Measurements from ENCODE around the gene PPP1R14C.
A peak's percentile ranks its signal among the peaks of the same experiment; 100 is the strongest.

The PPP1R14C gene

DNA sequence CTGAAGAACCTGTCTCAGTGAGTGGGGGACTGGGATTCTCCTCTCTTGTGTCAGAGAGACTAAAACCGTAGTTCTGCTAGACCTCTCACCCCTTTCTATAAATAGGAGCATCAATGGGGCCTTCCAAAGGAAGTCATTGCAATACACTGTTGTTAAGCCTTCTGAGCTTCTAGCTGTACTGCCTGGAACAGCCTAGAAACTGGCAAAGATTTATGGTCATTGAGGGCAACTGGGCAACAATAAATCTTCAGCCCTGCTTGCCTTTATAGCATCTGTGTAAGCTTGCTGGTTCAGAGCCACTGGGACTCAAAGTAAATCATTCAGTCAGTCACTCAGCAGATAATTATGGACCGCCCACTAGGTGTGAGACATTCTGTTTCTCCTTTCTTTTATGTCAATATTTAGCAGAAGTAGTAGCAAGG is 53.2 kb downstream of the PPP1R14C start:
- no peak for DNase-seq (ENCODE audit: low spot score)

GRCh38 chr6:150196942-150197745 is 54.3 kb downstream of the PPP1R14C start:
- DNase-seq (ENCODE audit: low spot score), result no peak

- no peak for DNase-seq (ENCODE audit: low spot score)
Observed at GRCh38 chr6:150198532-150198931, 55.7 kb downstream of the PPP1R14C start.

DNA sequence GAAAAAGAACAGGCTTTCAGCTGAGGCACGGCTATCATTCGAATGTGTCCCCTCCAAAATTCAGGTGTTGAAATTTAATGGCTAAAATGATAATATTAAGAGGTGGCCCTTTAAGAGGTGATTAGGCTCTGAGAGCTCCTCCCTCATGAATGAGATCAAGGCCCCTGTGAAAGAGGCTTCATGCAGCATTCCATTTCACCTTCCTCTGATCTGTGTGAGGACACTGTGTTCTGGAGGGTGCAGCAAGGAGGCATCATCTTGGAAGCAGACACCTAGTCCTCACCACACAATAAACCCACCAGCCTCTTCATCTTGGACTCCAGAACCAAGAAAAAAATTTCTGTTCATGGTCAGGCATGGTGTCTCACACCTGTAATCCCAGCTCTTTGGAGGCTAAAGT is 56.4 kb downstream of the PPP1R14C start:
- DNase-seq (ENCODE audit: low spot score), result no peak

- DNase-seq (ENCODE audit: low spot score), result no peak
Observed at GRCh38 chr6:150200428-150201100, 57.7 kb downstream of the PPP1R14C start.

DNA sequence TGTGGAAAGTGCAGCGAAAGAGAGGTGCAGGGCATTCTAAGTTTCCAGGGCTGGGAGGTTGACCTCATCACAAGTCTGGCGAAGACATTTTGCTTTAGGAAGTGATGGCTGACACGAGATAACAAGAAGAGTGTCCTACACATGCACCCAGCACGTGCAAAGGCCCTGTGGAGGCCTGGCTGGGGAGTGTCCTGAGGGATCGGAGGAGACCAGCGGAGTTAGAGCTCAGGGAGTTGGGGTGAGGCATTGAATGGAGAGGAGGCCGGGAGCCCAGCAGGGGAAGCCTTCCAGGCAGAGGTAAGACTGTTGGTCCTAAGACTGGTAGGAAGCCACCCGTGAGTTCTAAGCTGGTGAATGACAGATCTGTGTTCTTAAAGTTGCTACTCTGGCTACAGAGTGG is 58.4 kb downstream of the PPP1R14C start:
- no peak for DNase-seq (ENCODE audit: low spot score)

GRCh38 chr6:150201772-150202329 is 59.0 kb downstream of the PPP1R14C start:
- DNase-seq (ENCODE audit: low spot score), result no peak

- no peak for DNase-seq (ENCODE audit: low spot score)
Observed at GRCh38 chr6:150202404-150202803, 59.6 kb downstream of the PPP1R14C start.

DNA sequence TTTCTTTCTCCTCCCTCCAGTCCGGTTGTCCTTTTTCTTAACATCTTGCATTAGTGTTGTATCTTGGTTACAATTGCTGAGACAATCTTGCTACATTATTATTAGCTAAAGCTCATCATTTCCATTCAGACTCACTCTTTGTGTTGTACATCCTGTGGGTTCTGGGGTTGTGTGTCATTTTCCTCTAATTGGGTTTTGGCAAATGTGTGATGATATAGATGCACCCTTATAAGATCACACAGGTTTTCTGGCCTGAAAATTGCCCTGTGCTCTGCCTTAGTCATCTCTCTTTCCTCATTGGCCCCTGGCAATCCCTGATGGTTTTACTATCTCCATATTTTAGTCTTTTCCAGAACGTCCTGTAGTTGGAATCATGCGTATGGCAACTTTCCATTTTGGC is 60.1 kb downstream of the PPP1R14C start:
- no peak for DNase-seq (ENCODE audit: low spot score)

GRCh38 chr6:150203378-150203777 is 60.5 kb downstream of the PPP1R14C start:
- DNase-seq (ENCODE audit: low spot score), result no peak

DNA sequence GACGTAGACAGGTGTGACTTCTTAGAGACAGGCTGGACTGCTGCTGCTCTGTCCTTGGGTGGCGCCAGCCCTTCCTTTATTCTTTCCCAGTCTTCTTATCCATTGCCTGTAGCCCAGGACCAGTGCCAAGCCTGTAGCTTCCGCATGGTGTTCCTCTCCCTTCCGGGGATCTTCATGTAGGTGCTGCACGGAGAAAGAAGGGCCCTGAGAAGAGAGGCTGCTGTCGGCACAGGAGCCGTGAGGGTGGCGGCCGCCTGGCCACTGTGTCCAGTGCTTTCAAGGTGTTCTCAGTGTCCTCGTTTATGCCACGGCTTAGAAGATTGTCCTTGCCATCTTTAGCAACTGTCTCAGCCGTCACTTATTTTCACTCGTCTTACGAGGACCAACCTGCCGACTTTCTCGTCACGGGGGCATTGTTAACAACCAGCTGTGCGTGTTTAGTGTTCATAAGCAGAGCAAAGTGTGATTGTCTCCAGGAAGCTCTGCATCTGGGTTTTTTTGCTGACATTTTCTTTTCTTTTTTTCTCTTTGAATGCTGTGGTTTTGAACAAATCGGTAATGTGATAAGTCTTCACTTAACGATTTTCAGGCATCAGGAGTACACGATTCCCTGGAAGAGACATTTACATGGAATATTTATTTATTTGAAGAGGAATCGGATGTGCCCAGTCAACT is 61.2 kb downstream of the PPP1R14C start:
- no peak for DNase-seq (ENCODE audit: low spot score)

GRCh38 chr6:150204705-150205472 is 62.0 kb downstream of the PPP1R14C start:
- DNase-seq (ENCODE audit: low spot score), result no peak

DNA sequence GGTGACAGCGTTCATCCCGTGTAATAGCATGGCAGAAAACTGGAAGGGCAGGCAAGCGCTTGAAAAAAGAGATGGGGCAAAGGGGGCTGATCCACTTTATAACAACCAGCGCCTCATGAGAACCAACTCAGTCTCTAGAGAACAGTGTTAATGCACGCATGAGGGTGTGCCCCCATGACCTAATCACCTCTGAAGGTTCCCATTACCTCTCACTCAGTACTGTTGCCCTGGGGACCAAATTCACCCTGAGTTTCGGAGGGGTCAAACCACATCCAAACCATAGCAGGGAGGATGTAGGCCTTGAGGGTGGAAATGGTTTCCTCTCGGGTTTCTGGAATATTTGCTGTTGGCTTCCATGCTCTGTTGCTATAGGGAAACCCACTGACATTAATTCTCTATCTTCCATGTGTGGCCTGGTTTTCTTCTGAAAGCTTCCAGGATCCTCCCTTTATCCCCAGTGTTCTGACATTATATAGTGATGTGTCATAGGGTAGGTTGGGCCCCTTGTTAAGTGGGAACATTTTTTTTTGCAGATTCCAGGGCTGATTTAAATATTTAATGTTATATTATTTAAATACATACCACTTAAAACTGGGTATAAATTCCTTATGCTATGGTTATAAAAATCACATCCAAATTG is 65.2 kb downstream of the PPP1R14C start:
- peak; percentile 50 for DNase-seq (ENCODE audit: low spot score)

- DNase-seq (ENCODE audit: low spot score), result no peak
Observed at GRCh38 chr6:150208611-150209352, 65.9 kb downstream of the PPP1R14C start.

DNA sequence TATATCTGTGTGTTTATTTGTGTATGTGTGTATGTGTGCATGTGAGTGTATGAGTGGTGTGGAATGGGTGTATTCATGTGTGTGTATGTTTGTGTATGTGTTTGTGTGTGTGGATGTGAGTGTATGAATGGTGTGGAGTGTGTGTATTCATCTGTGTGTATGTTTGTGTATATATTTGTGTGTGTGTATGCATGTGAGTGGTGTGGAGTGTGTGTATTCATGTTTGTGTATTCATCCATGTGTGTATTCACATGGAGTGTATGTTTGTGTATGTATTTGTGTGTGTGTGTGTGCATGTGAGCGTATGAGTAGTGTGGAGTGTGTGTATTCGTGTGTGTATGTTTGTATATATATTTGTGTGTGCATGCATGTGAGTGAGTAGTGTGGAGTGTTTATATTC is 66.6 kb downstream of the PPP1R14C start:
- no peak for DNase-seq (ENCODE audit: low spot score)

GRCh38 chr6:150211700-150212511 is 69.1 kb downstream of the PPP1R14C start:
- no peak for DNase-seq (ENCODE audit: low spot score)

DNA sequence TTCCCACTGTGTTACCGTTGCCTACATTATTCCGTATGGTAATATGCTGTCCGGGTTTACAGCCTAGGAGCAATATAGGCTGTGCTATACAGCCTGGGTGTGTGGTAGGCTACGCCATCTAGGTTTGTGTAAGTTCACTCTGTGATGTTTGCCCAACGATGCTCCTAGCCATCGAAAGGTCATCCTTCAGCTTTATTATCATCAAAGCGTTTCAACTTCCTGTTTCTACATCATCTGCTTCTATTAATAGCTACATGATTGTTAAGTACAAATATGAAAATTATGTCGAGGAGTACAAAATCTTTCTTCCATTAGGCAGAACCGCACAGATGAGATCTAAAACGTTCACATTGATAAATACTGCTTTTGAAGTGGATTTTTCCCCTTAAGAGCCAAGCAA is 69.9 kb downstream of the PPP1R14C start:
- no peak for DNase-seq (ENCODE audit: low spot score)

DNA sequence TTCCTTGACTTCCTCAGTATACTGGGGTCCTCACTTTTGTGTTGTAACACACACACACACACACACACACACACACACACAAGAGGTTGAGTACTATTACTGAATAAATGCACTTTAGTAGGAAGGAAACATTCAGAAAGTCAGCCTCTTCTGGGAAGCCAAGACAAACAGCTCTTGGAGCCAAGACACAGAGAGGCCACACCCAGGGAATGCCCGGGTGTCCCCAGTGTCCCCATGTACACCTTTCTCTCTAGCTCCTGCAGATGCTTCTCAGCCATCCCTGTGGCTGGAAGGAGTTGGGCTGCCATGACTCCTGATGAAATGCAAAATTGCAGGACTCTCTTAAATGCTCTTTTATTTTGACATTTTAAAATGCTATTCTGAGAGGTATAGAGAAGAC is 70.5 kb downstream of the PPP1R14C start:
- DNase-seq (ENCODE audit: low spot score), result no peak

DNA sequence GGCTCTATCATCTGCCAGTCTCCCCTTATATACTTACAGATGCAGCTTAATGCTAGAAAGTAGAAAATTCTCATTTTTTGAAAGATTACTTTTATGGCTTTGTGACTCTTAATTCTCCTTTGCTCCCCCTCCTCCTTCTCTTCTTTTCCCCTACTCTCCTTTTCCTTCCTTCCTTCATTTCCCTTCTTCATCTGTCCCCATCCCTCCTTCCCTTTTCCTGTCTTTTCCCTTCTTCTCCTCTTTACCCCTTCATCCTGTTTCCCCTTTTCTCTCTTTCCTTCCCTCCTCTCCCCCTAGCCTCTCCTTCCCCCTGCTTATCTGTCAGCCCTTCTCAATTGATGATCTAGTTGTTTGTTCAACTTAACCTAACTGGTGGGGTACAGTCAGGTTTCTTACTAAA is 71.5 kb downstream of the PPP1R14C start:
- DNase-seq (ENCODE audit: low spot score), result no peak
